Measurements from ENCODE around the gene KRTAP10-11.

DNA sequence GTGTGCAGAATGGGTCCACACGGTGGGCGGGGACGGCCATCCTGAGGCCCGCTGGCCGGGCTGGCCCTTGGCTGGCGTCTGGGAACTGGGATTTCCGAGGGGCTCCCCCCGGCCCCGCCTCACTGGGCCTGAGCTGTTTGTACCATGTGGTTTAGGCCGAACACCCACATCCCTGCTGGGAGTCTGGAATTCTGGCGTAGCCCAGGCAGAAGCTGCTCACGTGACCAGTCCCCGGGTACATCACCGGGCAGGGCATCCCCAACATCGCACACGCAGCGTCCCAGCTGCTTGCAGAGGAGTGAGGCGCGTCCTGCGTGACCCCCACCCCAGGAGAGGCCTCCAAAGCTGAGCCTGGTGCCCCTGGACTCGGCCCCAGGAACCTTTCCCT, 43.8 kb upstream of the KRTAP10-11 start:
- TF ChIP-seq, protein P1, sequence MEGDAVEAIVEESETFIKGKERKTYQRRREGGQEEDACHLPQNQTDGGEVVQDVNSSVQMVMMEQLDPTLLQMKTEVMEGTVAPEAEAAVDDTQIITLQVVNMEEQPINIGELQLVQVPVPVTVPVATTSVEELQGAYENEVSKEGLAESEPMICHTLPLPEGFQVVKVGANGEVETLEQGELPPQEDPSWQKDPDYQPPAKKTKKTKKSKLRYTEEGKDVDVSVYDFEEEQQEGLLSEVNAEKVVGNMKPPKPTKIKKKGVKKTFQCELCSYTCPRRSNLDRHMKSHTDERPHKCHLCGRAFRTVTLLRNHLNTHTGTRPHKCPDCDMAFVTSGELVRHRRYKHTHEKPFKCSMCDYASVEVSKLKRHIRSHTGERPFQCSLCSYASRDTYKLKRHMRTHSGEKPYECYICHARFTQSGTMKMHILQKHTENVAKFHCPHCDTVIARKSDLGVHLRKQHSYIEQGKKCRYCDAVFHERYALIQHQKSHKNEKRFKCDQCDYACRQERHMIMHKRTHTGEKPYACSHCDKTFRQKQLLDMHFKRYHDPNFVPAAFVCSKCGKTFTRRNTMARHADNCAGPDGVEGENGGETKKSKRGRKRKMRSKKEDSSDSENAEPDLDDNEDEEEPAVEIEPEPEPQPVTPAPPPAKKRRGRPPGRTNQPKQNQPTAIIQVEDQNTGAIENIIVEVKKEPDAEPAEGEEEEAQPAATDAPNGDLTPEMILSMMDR (IDR thresholded peaks at IDR 0.05 in 8 of 11, conservative IDR thresholded peaks at IDR 0.05 in 3 of 11) = no peak
- TF ChIP-seq POLR2AphosphoS5 (IDR thresholded peaks at IDR 0.05) = no peak

Data from spleen (tissue), 7 donors.